Pancreas (tissue), 10 donors: ENCODE results near the gene MS4A6A. TPM values are rescaled to one million over a fixed set of nuclear protein-coding genes. Genes with fewer than 3 reads are reported as not detected.
"Not testable (repeated sequence)": the region's sequence is repeated elsewhere in the genome, so short reads cannot be mapped to it uniquely, and the experiment has no call there.

Experiments
- ATAC-seq, 4 donors: fragments of 200-7000 bp; cut with Tn5 transposase; one replicate each; pipeline versions ENCODE4 v1.8.0 to v1.9.1; 2020; ENCODE audit warnings: mild to moderate bottlenecking in 4 of 4, moderate library complexity in 4 of 4
- DNase-seq, 6 donors: peaks; one replicate each; pipeline ENCODE4 v3.0.0-alpha.2; 2020
- FAIRE-seq: peaks from 2 replicates; lab custom pipeline; 2012; peaks lifted over from hg19 to GRCh38; lab: Jason Lieb, UNC
- H3K27ac ChIP-seq, 4 donors: fragments of 200-600 bp; sonication (generic); 1 replicate in 3 of 4; 2 replicates in 1 of 4; pipeline versions ENCODE4 v1.5.0 to v1.8.0; 2020
- H3K27me3 ChIP-seq, 4 donors: fragments of 200-600 bp; one replicate each; pipeline ENCODE4 v1.8.0; 2021
- H3K36me3 ChIP-seq, 3 donors: fragments of 200-600 bp; sonication (generic) in 1 of 3; one replicate each; pipeline versions ENCODE4 v1.5.0 to v1.8.0; 2020 to 2021
- H3K4me1 ChIP-seq, 3 donors: fragments of 200-600 bp; one replicate each; pipeline ENCODE4 v1.8.0; 2021
- H3K4me3 ChIP-seq, 4 donors: fragments of 200-600 bp; sonication (generic) in 2 of 4; one replicate each; pipeline versions ENCODE4 v1.5.0 to v1.8.0; 2020 to 2021
- H3K9me3 ChIP-seq, 4 donors: fragments of 200-600 bp; one replicate each; pipeline ENCODE4 v1.8.0; 2021
- WGBS, 2 donors: extraction: QIAGEN DNeasy Blood & Tissue Kit; methylation state at CpG; one replicate each; pipeline ENCODE4 v1.1.7; 2013; 5-methylcytosine and 5-hydroxymethylcytosine counted together
- intact Hi-C, 3 donors: fragments of 100-400 bp; cut with DNase I; formaldehyde crosslinking; loops; one replicate each; pipeline versions ENCODE4 v1.11.1 to v1.14.2; 2022
- polyA plus RNA-seq, 2 donors: library from polyadenylated mRNA; stranded (reverse); fragments of 200-250 nt; gene quantifications; one replicate each; pipeline ENCODE4 v1.2.3, GENCODE V29; 2013
- total RNA-seq, 6 donors: library from RNA; stranded (reverse); fragmentation: NEBNext Ultra II Directional in 4 of 6; extraction: Animal tissue kit (Norgen Biotek cat#: 25700) in 4 of 6; gene quantifications; one replicate each; pipeline versions ENCODE4 v1.2.1 to v1.2.4, GENCODE V29; 2021 to 2023
- TF ChIP-seq, protein P1 (sequence below), 4 donors: fragments of 200-600 bp; sonication (generic) in 3 of 4; IDR thresholded peaks; one replicate each; pipeline versions ENCODE4 v1.5.0 to v1.8.0; 2021; ENCODE audit warnings: antibody characterized with exemption in 4 of 4
- donor health status: healthy with polysubstance abuse.
- donor health status: DM: no; HTN: no; CAD: no; lungs with moderate emphysema.
- donor health status: DM: no; HTN: no; CAD: no.
- donor health status: control.
- donor health status: control.
- donor health status: Bipolar disorder and iron deficiency.
- donor health status: DM: yes; HTN: yes; CAD: no.
- donor health status: DM: no; HTN: no; CAD: no.
- donor health status: DM: no; HTN: no; CAD: no.
- donor health status: DM: yes; HTN: yes; CAD: no.

Gene MS4A6A
- total and polyA plus RNA-seq, 8 donors: 3.1 to 69.3 (median 7.0) TPM

DNA sequence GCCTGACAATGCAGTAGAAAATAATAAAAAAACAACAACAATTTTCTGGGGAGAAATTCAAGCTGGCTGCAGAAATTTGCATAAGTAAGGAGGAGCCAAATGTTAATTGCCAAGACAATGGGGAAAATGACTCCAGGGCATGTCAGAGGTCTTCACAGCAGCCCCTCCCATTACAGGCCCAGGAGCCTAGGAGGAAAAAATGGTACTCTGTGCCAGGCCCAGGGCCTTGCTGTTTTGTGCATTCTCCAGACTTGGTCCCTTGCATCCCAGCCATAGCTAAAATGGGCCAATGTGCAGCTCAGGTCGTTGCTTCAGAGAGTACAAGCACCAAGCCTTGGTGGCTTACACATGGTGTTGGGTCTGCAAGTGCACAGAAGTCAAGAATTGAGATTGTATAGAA, 49.0 kb downstream of the MS4A6A start:
- intact Hi-C loops: loop anchor here in 1 of 3 donors (5.0 kb wide), 1 partner anchor 312 kb away; no protein-coding TSS in a partner anchor
- no peak for ATAC-seq
- no peak for FAIRE-seq

GRCh38 chr11:60131912-60132311, 51.0 kb downstream of the MS4A6A start:
- no peak for DNase-seq
- WGBS, 2 donors: 52 to 67% methylated on average over 3 of the region's 3 CpGs
- Histone ChIP-seq H3K4me1 (no peaks in the 10 kb centered on the region), H3K9me3 (no peaks in the 10 kb centered on the region), H3K36me3 (no peaks in the 10 kb centered on the region), H3K27me3 (no peaks in the 10 kb centered on the region), H3K4me3 (no peak overlapping the region), H3K27ac (no peak overlapping the region)
- no peak for ATAC-seq
- no peak for FAIRE-seq
- intact Hi-C loops: loop anchor here in 1 of 3 donors (5.0 kb wide), 1 partner anchor 310 kb away; no protein-coding TSS in a partner anchor
- TF ChIP-seq, protein P1, sequence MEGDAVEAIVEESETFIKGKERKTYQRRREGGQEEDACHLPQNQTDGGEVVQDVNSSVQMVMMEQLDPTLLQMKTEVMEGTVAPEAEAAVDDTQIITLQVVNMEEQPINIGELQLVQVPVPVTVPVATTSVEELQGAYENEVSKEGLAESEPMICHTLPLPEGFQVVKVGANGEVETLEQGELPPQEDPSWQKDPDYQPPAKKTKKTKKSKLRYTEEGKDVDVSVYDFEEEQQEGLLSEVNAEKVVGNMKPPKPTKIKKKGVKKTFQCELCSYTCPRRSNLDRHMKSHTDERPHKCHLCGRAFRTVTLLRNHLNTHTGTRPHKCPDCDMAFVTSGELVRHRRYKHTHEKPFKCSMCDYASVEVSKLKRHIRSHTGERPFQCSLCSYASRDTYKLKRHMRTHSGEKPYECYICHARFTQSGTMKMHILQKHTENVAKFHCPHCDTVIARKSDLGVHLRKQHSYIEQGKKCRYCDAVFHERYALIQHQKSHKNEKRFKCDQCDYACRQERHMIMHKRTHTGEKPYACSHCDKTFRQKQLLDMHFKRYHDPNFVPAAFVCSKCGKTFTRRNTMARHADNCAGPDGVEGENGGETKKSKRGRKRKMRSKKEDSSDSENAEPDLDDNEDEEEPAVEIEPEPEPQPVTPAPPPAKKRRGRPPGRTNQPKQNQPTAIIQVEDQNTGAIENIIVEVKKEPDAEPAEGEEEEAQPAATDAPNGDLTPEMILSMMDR (IDR thresholded peaks at IDR 0.05): no peak

More for the DNA sequence above, 49.0 kb downstream of the MS4A6A start:
- Histone ChIP-seq H3K4me1 (no peaks in the 10 kb centered on the region), H3K36me3 (no peaks in the 10 kb centered on the region), H3K27me3 (no peaks in the 10 kb centered on the region), H3K9me3 (no peaks in the 10 kb centered on the region), H3K4me3 (no peak overlapping the region), H3K27ac (no peak overlapping the region)
- TF ChIP-seq, protein P1 (IDR thresholded peaks at IDR 0.05): no peak
- 14 to 20% methylated on average over 1 of the region's 1 CpG for WGBS, 2 donors
- no peak for DNase-seq

DNA sequence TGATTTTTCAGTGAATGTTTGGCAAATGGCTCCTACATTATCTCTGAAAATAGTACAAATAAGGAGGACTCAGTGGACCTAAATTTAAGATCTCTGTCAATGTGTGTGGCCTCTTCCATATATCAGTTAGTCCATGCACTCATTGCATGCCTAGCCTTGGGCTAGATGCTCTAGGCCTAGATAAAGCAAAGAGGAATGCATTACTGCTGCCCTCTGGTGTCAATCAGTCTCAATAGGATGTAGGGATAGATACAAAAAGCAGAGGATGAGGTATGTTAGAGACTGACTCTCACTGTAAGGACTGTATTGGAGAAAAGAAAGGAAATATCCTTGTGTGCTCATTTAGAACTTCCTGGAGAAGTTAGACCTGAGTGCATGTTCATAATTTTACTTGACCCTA, 52.4 kb downstream of the MS4A6A start:
- Histone ChIP-seq H3K9me3 (no peaks in the 10 kb centered on the region), H3K4me3 (no peak overlapping the region), H3K36me3 (no peaks in the 10 kb centered on the region), H3K27me3 (no peaks in the 10 kb centered on the region), H3K4me1 (no peaks in the 10 kb centered on the region), H3K27ac (no peak overlapping the region)
- TF ChIP-seq, protein P1 (IDR thresholded peaks at IDR 0.05): peak in 2 of 4 donors; percentile 22 to 35
- no peak for FAIRE-seq
- peak; percentile 69 to 95 (median 84) for ATAC-seq
- intact Hi-C loops: loop anchor here in 1 of 3 donors (5.0 kb wide), 1 partner anchor 308 kb away; no protein-coding TSS in a partner anchor
- DNase-seq: peak in 1 of 6 donors; percentile 14

DNA sequence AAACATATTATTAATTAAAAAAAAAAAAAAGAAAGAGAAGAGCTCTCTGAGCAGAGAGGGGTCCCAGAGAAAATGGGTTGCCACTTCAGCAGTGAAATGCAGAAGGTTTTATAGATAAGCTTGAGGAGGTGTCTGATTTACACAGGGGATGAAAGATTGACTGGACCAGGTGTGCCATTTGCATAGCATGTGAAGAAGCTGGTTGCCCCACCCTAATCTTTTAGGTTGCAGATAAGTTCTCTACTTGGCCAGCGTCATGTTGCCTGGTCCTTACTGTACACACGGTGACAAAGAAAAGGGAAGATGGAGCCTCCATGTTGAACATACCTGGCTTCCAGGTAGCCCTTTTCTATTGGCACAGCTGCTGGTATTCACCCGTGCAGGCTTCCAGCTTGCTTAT, 53.0 kb downstream of the MS4A6A start:
- TF ChIP-seq, protein P1 (IDR thresholded peaks at IDR 0.05): no peak
- Histone ChIP-seq H3K27me3 (no peaks in the 10 kb centered on the region), H3K9me3 (no peaks in the 10 kb centered on the region), H3K36me3 (no peaks in the 10 kb centered on the region), H3K4me1 (no peaks in the 10 kb centered on the region), H3K27ac (no peak overlapping the region), H3K4me3 (no peak overlapping the region)
- FAIRE-seq: no peak
- intact Hi-C loops: loop anchor here in 1 of 3 donors (5.0 kb wide), 1 partner anchor 308 kb away; no protein-coding TSS in a partner anchor
- WGBS, 2 donors: 30 to 36% methylated on average over 3 of the region's 3 CpGs
- peak in 2 of 4 donors; percentile 19 to 34 for ATAC-seq
- no peak for DNase-seq

- H3K9me3 ChIP-seq, H3K27me3 ChIP-seq, H3K4me1 ChIP-seq, intact Hi-C loops, H3K4me3 ChIP-seq, DNase-seq, FAIRE-seq, H3K27ac ChIP-seq, ATAC-seq, H3K36me3 ChIP-seq: not testable (repeated sequence)
- WGBS, 2 donors: 92 to 95% methylated on average over 4 of the region's 4 CpGs
Measured at GRCh38 chr11:60128866-60129265, 54.0 kb downstream of the MS4A6A start.
